GM21825 (cell line): ENCODE data around the gene MYH10.

Source experiments
- ATAC-seq: cut with Tn5 transposase; IDR thresholded peaks from one replicate; pipeline ENCODE4 v1.9.1; 2021; ENCODE audit warnings: mild to moderate bottlenecking, moderate library complexity; ENCODE audit not compliant: unreplicated experiment

The MYH10 gene

DNA sequence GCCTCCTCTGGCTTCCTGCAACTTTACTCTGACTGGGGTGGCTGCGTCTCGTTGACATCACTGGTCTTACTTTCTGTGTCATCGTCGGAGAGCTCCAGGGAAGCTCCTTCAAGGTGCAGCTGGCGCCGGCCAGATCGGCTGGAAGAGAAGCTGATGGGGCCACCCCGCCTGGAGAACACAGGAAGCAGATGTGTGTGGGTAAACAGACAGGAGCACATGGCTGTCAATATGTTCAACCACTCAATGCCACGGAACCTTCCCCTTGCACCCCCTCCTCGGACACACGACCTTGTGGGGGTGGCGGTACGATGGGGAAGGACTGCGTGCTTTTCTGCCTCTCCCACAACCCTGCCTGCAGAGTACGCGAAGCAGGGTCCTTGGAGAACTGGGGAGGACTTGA lies 154.7 kb downstream of the MYH10 start:
- no peak for ATAC-seq

DNA sequence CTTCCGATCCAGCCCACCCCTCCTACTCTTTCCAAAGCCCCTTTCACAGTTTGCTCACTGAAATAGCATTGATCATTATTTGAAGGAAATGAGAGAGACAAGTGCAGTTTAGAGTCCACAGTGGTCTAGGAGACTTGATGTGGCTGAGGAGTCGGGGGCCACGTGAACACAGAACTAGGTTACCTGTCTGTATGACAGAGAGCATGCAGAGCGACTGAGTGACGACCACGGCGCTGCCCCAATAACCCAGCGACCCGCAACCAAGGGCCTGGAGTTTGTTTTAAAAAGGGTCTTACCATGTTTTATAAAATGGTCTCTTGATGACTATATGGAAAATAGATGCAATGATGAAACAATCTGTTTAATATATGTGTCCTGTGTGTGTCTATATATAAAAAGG lies 155.3 kb downstream of the MYH10 start:
- ATAC-seq = no peak

DNA sequence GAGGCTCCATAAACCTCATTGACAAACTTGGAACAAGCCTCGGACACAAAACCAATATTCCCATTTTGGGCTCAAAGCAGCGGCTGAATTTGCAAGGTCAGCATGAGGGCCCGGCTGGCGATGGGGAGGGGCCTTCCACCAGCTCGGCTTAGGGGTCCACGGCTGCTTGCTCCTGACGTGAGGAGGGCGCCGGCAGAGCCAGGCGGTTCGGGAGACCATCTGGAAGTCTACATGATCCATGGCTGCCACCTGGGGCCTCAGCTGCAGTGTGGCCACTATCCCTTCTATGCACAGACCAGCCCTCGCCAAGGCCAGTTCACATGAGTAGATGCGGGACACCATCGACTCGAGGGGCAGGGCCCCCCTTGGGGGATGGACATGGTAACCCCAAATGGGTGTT lies 155.7 kb downstream of the MYH10 start:
- ATAC-seq = no peak

DNA sequence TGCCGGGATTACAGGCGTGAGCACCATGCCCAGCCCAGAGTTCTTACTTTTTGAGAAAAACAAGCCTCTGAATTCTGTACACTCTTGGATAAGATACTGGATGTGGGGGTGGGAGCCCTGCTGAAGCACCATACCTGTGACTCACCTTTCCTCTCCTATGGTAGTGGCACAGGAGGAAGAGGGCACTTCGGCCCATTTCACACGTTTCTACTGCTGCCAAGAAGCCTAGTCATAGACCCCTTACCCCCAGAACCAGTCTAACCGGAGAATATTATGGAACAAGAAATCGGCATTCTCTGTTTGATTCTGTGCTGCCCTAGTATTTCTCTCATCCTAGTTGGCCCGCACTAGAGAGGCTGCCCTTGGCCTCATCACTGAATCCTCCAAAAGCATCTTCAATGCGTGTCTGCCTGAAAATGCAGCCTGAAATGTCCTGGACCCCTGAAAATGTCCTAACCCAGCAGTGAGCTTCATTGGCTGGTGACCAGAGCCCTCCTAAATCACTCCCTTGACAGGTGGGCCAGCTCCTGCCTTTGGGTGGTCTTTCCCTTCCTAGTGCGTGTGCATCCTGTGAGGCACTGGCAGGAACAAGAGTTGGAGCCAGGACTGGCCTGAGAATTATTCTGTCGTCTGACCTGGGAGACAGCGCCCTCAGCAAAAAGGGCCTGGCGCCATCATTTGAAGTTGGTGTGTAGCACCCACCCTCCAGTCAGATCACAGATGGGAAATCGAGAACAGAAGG lies 156.9 kb downstream of the MYH10 start:
- ATAC-seq = no peak

DNA sequence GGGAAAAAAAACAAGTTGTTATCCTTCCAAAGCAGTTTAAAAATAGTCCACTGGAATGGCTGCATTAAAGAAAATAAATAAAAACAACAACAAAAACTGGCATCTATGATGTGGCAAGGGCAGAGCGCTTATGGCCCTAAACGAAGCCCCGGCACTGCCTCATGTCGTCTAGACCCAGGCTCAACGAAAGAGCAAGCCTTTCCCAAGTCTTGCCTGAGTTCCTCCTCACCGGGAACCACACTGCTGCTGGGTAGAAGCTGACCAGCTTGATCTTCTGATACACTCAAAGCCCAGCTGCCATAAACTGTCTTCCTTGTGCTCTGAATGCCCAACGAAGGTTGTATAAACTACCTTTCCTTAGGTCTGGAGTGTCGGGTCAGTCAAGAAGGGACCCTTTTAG lies 157.9 kb downstream of the MYH10 start:
- ATAC-seq = no peak

DNA sequence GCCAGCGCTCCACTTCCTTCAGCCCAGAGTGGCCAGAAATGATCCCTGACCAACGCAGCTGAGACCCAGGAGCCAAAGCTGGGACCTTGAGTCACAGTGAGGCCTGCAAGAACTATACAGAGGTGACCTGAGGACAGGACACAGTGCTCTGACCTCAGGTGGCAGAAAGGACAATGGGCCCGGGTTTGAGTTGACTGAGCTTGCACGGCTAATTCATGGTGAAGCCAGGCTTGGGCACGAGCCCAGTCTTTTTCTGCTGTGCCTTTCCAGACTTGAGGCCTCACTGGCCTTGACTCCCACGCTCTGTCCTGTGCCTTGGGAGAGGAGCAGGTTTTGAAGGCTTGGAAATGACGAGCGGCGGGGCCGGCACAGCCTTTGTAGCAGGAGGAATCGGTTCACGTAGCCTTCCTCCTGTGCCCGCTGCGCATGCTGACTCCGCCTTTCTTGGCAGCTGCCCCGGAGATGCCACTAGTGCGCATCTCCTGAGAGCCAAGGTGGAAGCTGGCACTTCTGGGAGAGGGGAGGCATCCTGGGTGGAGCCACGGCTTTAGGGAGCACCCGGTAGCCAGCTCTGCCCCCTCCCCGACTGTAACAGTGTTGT lies 160.0 kb downstream of the MYH10 start:
- ATAC-seq = no peak

DNA sequence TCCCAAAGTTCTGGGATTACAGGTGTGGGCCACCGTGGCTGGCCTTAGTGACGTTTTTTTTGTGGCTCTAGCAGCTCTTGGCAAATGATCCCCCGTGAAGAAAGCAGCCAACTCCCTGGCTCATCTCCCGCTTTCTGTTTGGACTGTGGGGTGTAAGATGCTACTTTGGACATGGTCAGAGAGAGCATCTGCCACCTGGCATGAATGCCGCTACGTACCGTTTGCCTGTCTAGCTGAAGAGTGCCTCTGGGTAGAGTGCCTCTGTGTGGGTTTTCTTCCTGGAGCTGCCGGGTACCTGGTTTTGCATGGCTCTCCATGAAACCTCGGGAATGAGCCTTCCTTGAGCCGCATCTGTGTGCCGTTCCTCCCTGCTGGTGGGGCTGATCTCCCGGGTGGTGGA lies 160.6 kb downstream of the MYH10 start:
- ATAC-seq = no peak

DNA sequence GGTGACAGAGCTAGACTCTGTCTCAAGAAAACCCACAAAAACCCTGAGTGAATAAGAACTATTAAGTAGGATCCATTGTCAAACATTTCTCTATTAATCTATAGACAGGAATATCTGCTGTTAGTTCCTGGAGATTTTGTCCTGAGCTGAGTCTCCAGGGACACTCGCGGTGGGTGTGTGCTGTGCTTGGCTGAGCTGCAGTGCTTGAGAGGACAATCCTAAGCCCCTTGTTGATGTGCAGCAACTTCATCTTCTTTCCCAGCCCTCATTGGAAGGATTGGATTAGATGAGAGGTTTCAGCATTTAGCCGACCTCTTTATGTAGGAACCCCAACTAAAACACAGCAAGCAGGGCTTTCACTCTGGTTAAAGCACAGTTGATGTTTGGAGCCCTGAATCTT lies 161.5 kb downstream of the MYH10 start:
- ATAC-seq = no peak

DNA sequence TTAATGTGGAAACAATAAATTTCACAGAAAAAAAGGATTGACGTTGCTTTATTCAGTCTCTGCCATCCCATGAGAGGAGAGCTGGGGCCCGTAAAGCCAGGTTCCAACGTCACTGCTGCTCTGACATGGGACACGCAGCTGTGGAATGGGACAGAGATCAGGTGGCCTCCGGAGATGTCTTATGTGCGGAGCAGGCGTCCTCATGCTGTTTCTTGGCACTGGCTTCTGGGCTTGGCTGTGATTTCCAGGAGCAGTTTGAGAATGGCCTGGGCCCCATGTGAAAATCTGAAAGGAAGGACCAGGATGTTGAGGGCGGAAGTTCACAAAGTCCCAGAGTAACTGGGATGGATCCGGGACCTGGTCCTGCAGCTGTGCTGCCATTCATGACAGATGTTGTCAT lies 162.4 kb downstream of the MYH10 start:
- ATAC-seq = no peak

DNA sequence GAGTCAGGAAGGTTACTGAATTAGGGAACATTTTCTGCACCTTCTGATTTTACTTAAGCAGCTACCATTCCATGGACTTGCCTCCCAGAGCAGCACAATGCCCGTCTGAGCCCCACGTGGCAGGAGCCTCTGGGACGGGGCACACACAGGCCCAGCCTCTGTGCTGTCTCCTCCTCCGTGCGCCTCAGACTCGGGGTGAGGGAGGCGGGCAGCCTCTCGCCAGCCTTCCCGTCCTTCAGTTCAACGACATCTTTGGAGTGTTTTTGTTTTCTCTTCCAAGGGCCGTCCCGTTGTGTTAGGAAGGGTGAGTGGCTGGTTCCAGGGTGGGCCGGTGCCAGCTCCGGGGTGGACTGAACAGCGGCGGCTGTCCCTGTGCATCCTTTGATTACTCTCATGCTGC lies 163.0 kb downstream of the MYH10 start:
- ATAC-seq = no peak

DNA sequence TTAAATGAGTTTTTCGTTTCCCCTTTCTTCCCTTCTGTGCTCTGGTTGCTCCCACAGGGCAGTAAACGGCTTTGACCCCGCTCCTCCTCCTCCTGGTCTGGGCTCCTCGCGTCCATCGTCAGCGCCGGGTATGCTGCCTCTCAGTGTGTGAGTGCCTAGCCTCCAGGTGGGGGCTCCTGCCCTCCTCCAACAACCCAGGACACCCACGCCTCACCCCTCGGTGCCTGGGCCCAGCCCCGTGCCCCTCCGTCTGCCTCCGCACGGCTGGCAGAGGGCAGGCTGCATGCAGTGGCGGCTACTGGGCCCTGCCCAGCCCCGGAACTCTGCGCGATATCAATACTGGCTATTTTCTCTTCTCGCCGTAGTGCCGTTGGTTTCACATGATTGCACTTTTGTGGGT lies 163.7 kb downstream of the MYH10 start:
- no peak for ATAC-seq

DNA sequence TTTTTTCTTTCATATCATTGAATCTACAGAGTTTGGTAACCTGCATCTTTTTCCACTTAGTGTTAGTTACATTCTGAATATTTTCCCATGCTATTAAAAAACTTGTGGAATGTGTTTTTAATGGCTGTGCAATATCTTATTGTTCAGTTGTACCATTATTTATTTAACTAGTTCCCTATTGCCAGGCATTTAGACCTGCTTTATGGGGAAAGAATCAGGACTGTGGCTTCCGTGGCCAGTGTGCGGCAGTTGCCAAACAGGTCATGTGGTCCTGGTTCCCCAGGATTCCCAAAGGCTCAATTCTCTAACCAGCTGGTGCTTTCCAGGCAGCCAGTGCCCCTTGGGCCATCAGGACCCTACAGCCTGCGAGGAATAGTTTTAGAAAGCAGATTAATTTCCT lies 164.1 kb downstream of the MYH10 start:
- ATAC-seq = no peak

DNA sequence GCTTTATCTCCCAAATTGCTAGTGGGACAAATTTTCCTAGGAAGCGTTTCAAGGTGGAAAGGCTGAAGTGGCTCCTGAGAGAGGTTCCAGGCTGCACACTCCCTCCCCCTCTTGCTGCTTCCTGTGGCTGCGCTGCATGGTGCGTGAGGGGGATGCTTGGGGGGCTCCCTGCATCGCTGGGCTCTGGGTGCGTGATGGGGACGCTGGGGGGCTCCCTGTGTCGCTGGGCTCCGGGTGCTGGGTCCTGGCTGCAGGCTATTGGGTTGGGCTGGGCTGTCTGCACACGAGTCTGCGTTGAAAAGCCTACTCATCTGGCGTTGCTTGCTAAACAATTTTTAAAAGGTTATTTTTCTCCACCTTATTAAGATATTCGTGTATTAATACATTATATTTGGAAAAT lies 164.8 kb downstream of the MYH10 start:
- ATAC-seq = no peak

DNA sequence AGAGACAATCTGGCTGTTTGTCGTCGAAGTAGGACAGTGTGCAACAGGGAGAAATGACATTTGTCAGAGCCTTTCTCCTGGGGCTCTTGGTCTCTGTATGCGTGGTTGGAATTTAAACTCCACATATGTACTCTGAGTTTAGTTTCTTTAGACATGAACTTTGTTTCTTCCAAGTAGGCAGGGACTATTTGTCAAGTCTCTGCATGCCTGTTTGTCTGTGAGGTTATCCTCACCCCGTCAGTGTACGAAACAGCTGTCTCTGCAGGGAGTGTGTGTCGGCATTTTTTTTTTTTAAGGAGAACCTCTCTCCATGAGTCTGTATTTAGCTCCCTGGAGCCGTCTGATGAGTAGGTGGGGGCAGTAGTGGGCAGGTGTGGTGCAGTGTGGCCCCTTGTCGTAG lies 165.2 kb downstream of the MYH10 start:
- ATAC-seq = no peak

DNA sequence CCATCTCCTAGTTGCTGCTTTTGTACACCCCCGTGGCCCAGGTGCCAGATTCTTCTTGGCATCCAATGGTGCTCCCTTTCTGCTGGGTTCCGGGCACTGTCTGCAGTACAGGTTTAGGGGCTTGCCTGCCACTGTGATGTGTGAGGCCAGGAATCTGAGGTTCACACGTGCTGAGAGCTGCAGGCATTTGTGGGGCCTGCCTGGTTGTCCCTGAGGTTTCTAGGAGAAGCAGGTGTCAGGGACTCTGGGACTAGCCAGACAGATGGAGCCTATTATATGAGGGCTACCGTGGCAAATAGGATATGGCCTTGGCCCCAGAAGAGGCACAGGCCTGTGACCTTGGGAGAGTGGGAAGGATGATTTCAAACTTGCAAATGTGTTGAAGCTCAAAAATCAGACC lies 165.6 kb downstream of the MYH10 start:
- no peak for ATAC-seq

DNA sequence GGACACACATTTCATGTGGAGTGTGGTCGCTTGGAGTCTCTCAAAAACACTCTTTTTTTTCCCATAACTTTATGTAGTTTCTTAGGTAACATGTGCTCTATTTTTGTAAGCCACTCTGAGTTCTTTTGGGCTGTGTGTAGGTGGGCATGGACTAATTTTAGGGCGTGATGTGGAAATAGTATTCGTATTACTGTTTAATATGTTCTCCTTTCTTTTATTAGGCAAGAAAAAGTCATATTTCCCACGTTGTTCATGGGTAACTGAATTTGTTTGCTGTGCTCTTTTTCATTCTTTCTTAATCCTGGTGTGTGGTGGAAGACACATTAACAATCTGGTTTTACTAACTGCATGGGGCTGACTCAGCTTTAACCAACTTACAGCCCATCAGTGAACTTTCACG lies 167.4 kb downstream of the MYH10 start:
- no peak for ATAC-seq

DNA sequence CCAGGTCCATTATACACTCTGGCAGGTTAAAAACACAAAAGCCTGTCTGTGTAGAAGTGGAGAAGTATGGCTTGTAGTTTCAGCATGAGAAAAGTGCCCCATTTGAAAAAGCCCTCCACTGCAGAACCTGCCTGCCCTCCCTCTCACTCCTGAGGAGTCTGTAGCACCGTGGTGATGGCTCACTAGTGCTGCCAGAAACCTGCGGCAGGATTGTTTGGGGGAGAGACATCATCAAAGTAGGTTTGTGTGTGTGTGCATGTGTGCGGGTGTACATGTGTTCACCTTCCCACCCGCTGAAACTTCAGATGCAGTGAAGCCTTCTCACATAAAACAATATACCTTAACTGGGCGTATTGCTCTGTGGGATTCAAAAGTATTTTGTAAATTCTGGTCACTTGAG lies 168.0 kb downstream of the MYH10 start:
- ATAC-seq = no peak

DNA sequence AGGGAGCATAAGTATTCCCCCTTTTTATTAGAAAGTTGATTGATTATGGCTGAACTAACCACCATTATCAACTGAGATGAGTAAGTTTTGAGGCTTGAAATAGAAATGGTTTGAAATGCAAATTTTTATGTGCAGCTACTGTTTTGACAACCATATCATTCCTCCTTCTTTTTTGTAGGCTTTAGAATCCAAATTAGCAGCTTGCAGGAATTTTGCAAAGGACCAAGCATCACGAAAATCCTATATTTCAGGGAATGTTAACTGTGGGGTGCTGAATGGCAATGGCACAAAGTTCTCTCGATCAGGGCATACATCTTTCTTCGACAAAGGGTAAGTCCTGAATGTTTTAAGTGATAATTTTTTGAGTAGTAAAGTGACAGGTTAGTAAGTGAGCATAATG lies 170.7 kb downstream of the MYH10 start:
- no peak for ATAC-seq

DNA sequence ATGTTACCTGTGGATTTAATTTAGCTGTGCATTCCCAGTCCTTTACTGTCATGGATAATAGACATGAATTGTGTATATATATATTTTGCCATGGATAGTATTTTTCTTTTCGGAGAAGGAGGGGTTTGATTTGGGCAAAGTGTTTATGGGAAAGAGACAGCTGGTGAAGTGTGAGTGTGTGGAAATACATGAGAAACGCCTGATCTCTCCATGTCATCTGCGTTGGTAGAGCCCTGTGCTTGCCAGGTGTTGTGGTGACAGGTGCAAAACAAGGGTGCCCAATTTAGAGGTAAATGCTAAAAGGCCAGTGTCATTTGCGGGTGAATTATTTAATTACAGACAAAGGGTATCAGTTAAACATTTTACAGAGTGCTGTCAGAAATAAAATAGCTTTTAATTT lies 171.4 kb downstream of the MYH10 start:
- ATAC-seq = no peak

DNA sequence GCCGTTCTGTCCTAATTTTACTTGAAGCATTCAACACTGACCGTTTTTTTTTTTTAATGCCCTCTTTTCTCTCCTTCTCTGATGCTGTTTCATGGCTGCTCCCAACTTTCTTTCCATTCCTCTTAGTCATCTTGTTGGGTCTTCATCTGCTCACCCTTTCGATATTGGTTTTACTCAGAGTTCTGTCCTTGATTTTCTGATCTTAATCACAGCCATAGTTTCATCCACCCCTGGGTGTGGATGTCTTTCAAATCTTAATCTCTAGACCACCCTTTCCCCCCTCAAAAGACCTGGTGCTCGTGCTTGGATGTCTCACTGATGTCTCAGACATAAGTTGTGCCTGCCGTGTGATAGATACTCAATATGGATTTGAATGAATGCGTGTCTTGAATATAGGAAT lies 172.4 kb downstream of the MYH10 start:
- no peak for ATAC-seq

DNA sequence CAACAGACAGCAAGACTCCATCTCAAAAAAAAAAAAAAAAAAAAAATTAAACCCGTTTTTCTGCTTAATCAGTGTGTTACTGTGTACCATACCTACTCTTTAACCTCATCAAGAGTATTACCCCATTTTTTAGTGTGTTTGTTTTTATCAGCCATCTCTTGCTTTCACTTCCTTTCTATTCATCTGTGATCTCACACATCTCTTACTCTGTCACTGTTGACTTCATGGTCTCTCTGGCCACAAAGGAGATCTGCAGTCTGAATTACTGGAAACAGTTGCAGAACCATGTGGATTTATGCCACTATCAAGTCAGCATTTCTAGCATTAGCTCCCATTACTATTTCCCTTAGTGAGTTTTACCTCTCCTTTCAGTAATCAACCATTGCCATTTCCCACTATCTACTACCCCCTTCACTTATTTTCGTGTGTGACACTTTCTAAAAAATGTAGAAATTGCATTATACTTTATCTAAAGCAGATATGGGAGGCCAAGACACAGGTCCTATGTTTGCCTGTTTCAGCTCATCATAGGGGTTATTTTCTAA lies 174.8 kb downstream of the MYH10 start:
- ATAC-seq = no peak

DNA sequence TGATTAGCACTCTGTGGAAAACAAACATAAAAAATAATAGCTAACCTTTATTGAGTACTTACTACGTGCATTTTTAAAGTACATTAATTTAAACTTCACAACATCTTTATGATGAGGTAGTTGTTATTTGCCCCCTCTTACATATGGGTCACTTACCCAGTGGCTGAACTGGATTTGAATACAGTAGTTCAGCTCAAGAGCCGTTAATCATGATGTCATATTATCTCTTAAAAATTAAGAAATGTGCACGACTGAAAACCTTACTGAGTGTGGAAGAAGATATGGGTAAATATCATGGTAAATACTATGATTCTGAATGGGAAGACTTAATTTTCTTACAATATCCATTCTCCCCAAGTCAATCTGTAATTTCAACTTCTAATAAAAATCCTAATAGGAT lies 177.2 kb downstream of the MYH10 start:
- ATAC-seq = no peak
